Nephron progenitor cell (in vitro differentiated cells): ENCODE data around the gene NPSR1.
A peak's percentile ranks its signal among the peaks of the same experiment; 100 is the strongest.

Experiments used
- DNase-seq: peaks from one replicate; pipeline ENCODE4 v3.0.0; 2021
- H3K27ac Mint-ChIP-seq: 2 replicates; pipeline ENCODE4 v1.8.0; 2021; ENCODE audit warnings: mild to moderate bottlenecking, moderate library complexity, mixed read lengths
- H3K27me3 Mint-ChIP-seq: 2 replicates; pipeline ENCODE4 v1.8.0; 2021; ENCODE audit warnings: mild to moderate bottlenecking, low read depth, mixed read lengths; ENCODE audit not compliant: poor library complexity
- H3K36me3 Mint-ChIP-seq: 2 replicates; pipeline ENCODE4 v1.8.0; 2021; ENCODE audit warnings: low read depth, mixed read lengths
- H3K4me1 Mint-ChIP-seq: 2 replicates; pipeline ENCODE4 v1.8.0; 2021; ENCODE audit warnings: mixed read lengths
- H3K4me3 Mint-ChIP-seq: 2 replicates; pipeline ENCODE4 v1.8.0; 2021; ENCODE audit warnings: mild to moderate bottlenecking, moderate library complexity, mixed read lengths
- H3K9me3 Mint-ChIP-seq: 2 replicates; pipeline ENCODE4 v1.8.0; 2021; ENCODE audit warnings: mild to moderate bottlenecking, moderate library complexity, mixed read lengths
- TF ChIP-seq, protein P1 (sequence below): fragments of 200-600 bp; sonication (generic); IDR thresholded peaks from 2 replicates; pipeline ENCODE4 v1.5.0; 2021; ENCODE audit warnings: antibody characterized with exemption

NPSR1 gene

DNA sequence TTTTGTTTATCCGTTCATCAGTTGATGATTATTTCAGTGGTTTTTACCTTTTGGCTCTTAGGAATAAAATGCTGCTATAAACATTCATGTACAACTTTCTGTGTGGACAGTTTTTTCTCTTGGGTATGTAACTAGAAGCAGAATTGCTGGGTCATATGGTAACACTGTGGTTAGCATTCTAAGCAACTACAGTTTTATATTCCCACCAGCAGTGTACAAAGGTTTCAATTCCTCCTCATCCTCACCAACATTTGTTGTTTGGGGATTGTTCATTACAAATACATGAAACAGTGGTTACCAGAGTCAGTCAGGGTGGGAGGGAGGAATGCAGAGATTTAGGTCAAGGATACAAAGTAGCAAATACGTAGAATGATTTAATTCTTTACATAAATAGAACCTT is 97.0 kb downstream of the NPSR1 start:
- Mint-ChIP-seq H3K27me3 (no peaks in the 10 kb centered on the region), H3K4me3 (no peak overlapping the region), H3K27ac (no peak overlapping the region), H3K9me3 (no peaks in the 10 kb centered on the region), H3K4me1 (peaks cover 6% of the 10 kb centered on the region), H3K36me3 (no peaks in the 10 kb centered on the region)
- DNase-seq: no peak
- TF ChIP-seq, protein P1, sequence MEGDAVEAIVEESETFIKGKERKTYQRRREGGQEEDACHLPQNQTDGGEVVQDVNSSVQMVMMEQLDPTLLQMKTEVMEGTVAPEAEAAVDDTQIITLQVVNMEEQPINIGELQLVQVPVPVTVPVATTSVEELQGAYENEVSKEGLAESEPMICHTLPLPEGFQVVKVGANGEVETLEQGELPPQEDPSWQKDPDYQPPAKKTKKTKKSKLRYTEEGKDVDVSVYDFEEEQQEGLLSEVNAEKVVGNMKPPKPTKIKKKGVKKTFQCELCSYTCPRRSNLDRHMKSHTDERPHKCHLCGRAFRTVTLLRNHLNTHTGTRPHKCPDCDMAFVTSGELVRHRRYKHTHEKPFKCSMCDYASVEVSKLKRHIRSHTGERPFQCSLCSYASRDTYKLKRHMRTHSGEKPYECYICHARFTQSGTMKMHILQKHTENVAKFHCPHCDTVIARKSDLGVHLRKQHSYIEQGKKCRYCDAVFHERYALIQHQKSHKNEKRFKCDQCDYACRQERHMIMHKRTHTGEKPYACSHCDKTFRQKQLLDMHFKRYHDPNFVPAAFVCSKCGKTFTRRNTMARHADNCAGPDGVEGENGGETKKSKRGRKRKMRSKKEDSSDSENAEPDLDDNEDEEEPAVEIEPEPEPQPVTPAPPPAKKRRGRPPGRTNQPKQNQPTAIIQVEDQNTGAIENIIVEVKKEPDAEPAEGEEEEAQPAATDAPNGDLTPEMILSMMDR: no peak

GRCh38 chr7:34756025-34756437 is 98.0 kb downstream of the NPSR1 start:
- Mint-ChIP-seq H3K27ac (no peak overlapping the region), H3K4me3 (no peak overlapping the region), H3K36me3 (no peaks in the 10 kb centered on the region), H3K4me1 (peaks cover 6% of the 10 kb centered on the region), H3K27me3 (no peaks in the 10 kb centered on the region), H3K9me3 (no peaks in the 10 kb centered on the region)
- TF ChIP-seq, protein P1: no peak
- DNase-seq: no peak

GRCh38 chr7:34756691-34757090 is 98.7 kb downstream of the NPSR1 start:
- Mint-ChIP-seq H3K4me1 (peaks cover 6% of the 10 kb centered on the region), H3K9me3 (no peaks in the 10 kb centered on the region), H3K36me3 (no peaks in the 10 kb centered on the region), H3K27ac (no peak overlapping the region), H3K27me3 (no peaks in the 10 kb centered on the region), H3K4me3 (no peak overlapping the region)
- DNase-seq: no peak
- TF ChIP-seq, protein P1: no peak

DNA sequence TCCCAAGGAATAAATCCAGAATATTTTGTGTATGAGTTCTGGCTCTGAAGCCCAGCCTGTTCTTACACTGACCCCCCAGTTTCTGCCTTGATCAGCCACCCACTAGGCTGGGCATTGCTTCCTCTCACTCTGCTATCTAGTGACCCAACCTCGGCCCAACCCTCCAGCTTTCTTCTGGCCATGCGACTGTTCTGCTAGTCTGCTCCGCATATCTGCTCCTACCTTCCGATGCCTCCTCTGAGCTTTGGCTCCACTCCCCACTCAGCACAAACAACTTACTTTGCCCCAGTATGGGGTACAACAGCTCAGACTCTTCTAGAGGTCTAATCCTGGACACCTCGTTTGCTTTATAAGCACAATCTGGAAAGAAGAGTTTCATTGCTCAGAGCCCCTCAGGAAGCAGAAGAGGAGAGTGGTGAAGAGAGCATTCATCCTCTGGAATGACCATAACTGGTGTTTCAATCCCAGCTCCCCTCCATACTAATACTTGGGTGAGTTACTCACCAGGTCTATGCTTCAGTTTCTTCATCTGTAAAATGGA is 99.6 kb downstream of the NPSR1 start:
- DNase-seq: no peak
- Mint-ChIP-seq H3K9me3 (no peaks in the 10 kb centered on the region), H3K27ac (no peak overlapping the region), H3K4me1 (peaks cover 6% of the 10 kb centered on the region), H3K4me3 (no peak overlapping the region), H3K36me3 (no peaks in the 10 kb centered on the region), H3K27me3 (no peaks in the 10 kb centered on the region)
- TF ChIP-seq, protein P1: no peak

DNA sequence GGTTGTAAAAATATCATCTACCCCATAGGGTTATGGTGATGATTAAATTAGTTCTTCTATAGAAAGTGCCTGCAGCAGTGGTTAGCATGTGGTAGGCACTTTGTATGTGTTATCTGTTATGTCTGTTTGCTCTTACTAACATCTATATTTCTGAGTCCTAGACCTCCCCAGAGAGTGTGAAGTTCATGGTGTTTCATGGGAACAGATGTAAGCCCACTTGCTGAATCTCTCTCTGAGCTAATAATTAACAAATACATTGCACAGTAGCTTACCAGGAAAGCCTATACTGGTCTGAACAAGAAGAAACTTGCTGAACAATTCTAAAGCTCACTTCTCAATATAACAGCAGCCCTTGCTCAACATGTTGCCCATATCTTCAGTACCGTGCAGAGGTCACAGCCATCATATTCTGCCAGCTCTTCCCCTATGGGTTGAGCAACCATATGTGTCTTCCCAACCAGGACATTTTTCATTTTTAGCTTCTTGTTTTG is 100.1 kb downstream of the NPSR1 start:
- H3K36me3 Mint-ChIP-seq: no peaks in the 10 kb centered on the region
- H3K4me1 Mint-ChIP-seq: peaks cover 6% of the 10 kb centered on the region
- H3K27ac Mint-ChIP-seq: no peak overlapping the region
- H3K4me3 Mint-ChIP-seq: no peak overlapping the region
- H3K9me3 Mint-ChIP-seq: no peaks in the 10 kb centered on the region
- no peak for DNase-seq
- H3K27me3 Mint-ChIP-seq: no peaks in the 10 kb centered on the region
- TF ChIP-seq, protein P1: no peak

GRCh38 chr7:34759477-34760125 is 101.6 kb downstream of the NPSR1 start:
- H3K4me3 Mint-ChIP-seq: no peak overlapping the region
- peaks cover 6% of the 10 kb centered on the region for H3K4me1 Mint-ChIP-seq
- H3K27ac Mint-ChIP-seq: no peak overlapping the region
- H3K9me3 Mint-ChIP-seq: no peaks in the 10 kb centered on the region
- TF ChIP-seq, protein P1: peak; percentile 63
- H3K27me3 Mint-ChIP-seq: peaks cover 3% of the 10 kb centered on the region
- no peaks in the 10 kb centered on the region for H3K36me3 Mint-ChIP-seq
- peak; percentile 13 for DNase-seq
